Activated CD4-positive, alpha-beta memory T cell treated with anti-CD3 and anti-CD28 coated beads for 36 hours (primary cell): ENCODE results near the gene KCNS1. TPM values are rescaled to one million over a fixed set of nuclear protein-coding genes. Genes with fewer than 3 reads are reported as not detected.

Experiments used
- CTCF ChIA-PET: fragments of 350-600 bp; sonication (Branson Sonifier 250); formaldehyde crosslinking; loops from one replicate; lab custom pipeline; 2021; ENCODE audit warnings: antibody characterized with exemption, inconsistent platforms; lab: Charles Lee
- POLR2A ChIA-PET: fragments of 350-600 bp; sonication (Branson Sonifier 250); formaldehyde crosslinking; loops from one replicate; lab custom pipeline; 2021; ENCODE audit warnings: antibody characterized with exemption; lab: Charles Lee
- DNase-seq: peaks from one replicate; pipeline ENCODE4 v3.0.0-alpha.2; 2020
- H3K27ac Mint-ChIP-seq: one replicate; pipeline ENCODE4 v1.8.0; 2021; ENCODE audit warnings: mixed read lengths
- H3K27me3 Mint-ChIP-seq: one replicate; pipeline ENCODE4 v1.8.0; 2021; ENCODE audit warnings: mixed read lengths
- H3K36me3 Mint-ChIP-seq: one replicate; pipeline ENCODE4 v1.8.0; 2021; ENCODE audit warnings: mixed read lengths
- H3K4me1 Mint-ChIP-seq: one replicate; pipeline ENCODE4 v1.8.0; 2021; ENCODE audit warnings: low read depth, mixed read lengths
- H3K4me3 Mint-ChIP-seq: one replicate; pipeline ENCODE4 v1.8.0; 2021; ENCODE audit warnings: mild to moderate bottlenecking, mixed read lengths
- H3K9me3 Mint-ChIP-seq: one replicate; pipeline ENCODE4 v1.8.0; 2021; ENCODE audit warnings: mixed read lengths
- intact Hi-C: fragments of 100-400 bp; cut with micrococcal nuclease; formaldehyde crosslinking; loops from one replicate; pipeline ENCODE4 v1.15.1; 2023
- total RNA-seq, 2 experiments: library from RNA; stranded (reverse); gene quantifications; one replicate each; pipeline ENCODE4 v1.2.3, GENCODE V29; 2021

KCNS1 gene
- total RNA-seq, 2 experiments from 2014 or later: 0.34 to 0.45 TPM

DNA sequence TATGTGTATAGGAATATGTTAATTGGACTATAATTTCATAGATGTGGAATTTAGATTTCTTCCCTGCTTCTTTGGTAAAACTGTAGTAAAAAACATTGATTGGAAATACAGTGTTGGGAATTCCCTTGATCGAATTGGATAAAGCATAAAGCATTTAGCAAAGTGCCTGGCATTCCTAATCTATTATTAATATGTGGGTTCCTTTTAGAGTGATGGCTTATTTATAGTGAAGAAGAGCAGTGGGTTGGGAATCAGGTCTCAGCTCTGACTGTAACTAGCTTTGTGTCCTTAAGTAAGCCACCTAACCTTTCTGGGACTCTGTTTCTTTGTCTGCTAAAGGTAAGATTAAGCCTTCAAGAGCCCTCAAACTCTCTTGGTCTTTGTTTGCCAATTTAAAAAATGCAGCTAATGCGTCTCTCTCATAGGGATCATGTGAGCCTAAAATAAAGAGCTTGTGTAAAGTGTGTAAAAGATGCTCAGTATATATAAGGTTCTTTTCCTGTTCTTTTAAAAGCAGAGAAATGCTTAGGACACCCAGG lies 53.3 kb downstream of the KCNS1 start:
- POLR2A ChIA-PET: no interaction called here
- H3K27me3 Mint-ChIP-seq: no peaks in the 10 kb centered on the region
- H3K27ac Mint-ChIP-seq: no peak overlapping the region
- CTCF ChIA-PET: interaction anchor here (1.1 to 6.3 kb wide), 4 partner anchors 11 to 245 kb away, joined by 4 to 72 read pairs (median 10); no protein-coding TSS in a partner anchor
- H3K36me3 Mint-ChIP-seq: peaks cover 26% of the 10 kb centered on the region
- no peaks in the 10 kb centered on the region for H3K9me3 Mint-ChIP-seq
- peaks cover 68% of the 10 kb centered on the region for H3K4me1 Mint-ChIP-seq
- no peak for DNase-seq
- H3K4me3 Mint-ChIP-seq: no peak overlapping the region
- intact Hi-C loops: no loop called here

DNA sequence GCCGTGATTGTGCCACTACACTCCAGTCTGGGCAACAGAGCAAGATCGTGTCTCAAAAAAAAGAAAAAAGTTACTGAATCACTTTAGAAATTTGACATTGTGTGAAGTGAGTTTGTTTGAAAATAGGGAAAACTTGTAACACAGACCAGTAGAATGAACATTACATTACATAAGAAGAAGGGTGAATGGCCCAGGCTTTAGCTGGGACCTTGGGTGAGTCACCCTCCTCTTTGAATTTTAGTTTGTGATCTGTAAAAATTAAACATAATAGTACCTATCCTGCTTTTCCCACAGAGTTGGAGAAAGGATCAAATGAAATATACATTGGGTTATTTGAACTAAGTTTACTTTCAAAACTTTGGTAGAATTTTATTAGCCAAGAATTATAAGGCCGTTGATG lies 56.3 kb downstream of the KCNS1 start:
- intact Hi-C loops: loop anchor here (1.0 to 2.0 kb wide), 3 partner anchors 16 to 52 kb away; no protein-coding TSS in a partner anchor
- no peak overlapping the region for H3K4me3 Mint-ChIP-seq
- H3K36me3 Mint-ChIP-seq: peaks cover 36% of the 10 kb centered on the region
- CTCF ChIA-PET: interaction anchor here (0.7 to 5.4 kb wide), 40 partner anchors 9 to 249 kb away, joined by 3 to 185 read pairs (median 5); partner anchors contain the start of gene KCNS1
- H3K27me3 Mint-ChIP-seq: no peaks in the 10 kb centered on the region
- peak overlapping the region; percentile 75 for H3K27ac Mint-ChIP-seq
- DNase-seq: no peak
- POLR2A ChIA-PET: interaction anchor here (1.1 kb wide), 2 partner anchors 15 to 51 kb away, joined by 3 to 10 read pairs; no protein-coding TSS in a partner anchor
- H3K9me3 Mint-ChIP-seq: no peaks in the 10 kb centered on the region
- peaks cover 74% of the 10 kb centered on the region for H3K4me1 Mint-ChIP-seq

GRCh38 chr20:45044084-45044573 lies 56.8 kb downstream of the KCNS1 start:
- no peak overlapping the region for H3K4me3 Mint-ChIP-seq
- peak; percentile 41 for DNase-seq
- peaks cover 36% of the 10 kb centered on the region for H3K36me3 Mint-ChIP-seq
- peak overlapping the region; percentile 75 for H3K27ac Mint-ChIP-seq
- no peaks in the 10 kb centered on the region for H3K9me3 Mint-ChIP-seq
- H3K4me1 Mint-ChIP-seq: peaks cover 74% of the 10 kb centered on the region
- ChIA-PET CTCF (interaction anchor here (0.7 to 5.4 kb wide), 43 partner anchors 9 to 249 kb away, joined by 3 to 185 read pairs (median 5); partner anchors contain the start of gene KCNS1), POLR2A (interaction anchor here (0.9 to 1.1 kb wide), 3 partner anchors 14 to 52 kb away, joined by 3 to 10 read pairs (median 4); no protein-coding TSS in a partner anchor)
- intact Hi-C loops: loop anchor here (1.0 to 2.0 kb wide), 3 partner anchors 17 to 52 kb away; no protein-coding TSS in a partner anchor
- H3K27me3 Mint-ChIP-seq: no peaks in the 10 kb centered on the region

DNA sequence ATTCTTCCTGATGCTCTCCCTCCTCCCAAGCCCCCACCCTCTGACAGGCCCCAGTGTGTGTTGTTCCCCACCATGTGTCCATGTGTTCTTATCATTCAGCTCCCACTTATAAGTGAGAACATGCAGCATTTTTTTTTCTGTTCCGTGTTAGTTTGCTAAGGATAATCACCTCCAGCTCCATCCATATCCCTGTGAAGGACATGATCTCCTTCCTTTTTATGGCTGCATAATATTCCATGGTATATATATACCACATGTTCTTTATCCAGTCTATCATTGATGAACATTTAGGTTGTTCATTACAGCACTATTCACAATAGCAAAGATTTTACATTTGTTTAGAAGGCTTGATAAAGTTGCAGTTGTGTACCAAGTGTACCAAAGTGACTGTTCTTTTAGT lies 57.9 kb downstream of the KCNS1 start:
- H3K27ac Mint-ChIP-seq: peak overlapping the region; percentile 95
- CTCF ChIA-PET: interaction anchor here (0.6 to 5.4 kb wide), 16 partner anchors 10 to 251 kb away, joined by 3 to 185 read pairs (median 12); partner anchors contain the start of gene KCNS1

More for the DNA sequence above, 57.9 kb downstream of the KCNS1 start:
- H3K36me3 Mint-ChIP-seq: peaks cover 28% of the 10 kb centered on the region
- H3K9me3 Mint-ChIP-seq: no peaks in the 10 kb centered on the region
- intact Hi-C loops: no loop called here
- POLR2A ChIA-PET: interaction anchor here (0.9 kb wide), 1 partner anchor 22 kb away, joined by 4 read pairs; no protein-coding TSS in a partner anchor
- H3K4me3 Mint-ChIP-seq: no peak overlapping the region
- no peak for DNase-seq
- no peaks in the 10 kb centered on the region for H3K27me3 Mint-ChIP-seq
- peaks cover 68% of the 10 kb centered on the region for H3K4me1 Mint-ChIP-seq

Other genes starting within 250 kb of the KCNS1 start
- 100 to 1,000 TPM; 280 to 284 TPM for gene YWHAB, start 215.4 kb downstream of the KCNS1 start, total RNA-seq
- 10 to 100 TPM; 61.5 to 70.7 TPM for gene PABPC1L, start 191.1 kb downstream of the KCNS1 start, total RNA-seq
- 10 to 100 TPM; 56.3 to 58.4 TPM for gene TOMM34, start 140.7 kb downstream of the KCNS1 start, total RNA-seq
- 100 to 1,000 TPM; 126 to 128 TPM for gene STK4, start 134.6 kb downstream of the KCNS1 start, total RNA-seq
- gene WFDC5, start 14.0 kb upstream of the KCNS1 start, total RNA-seq: not detected
- not detected for gene WFDC12, start 23.3 kb upstream of the KCNS1 start, total RNA-seq
- not detected for gene PI3, start 73.8 kb upstream of the KCNS1 start, total RNA-seq
- not detected for gene SEMG1, start 105.9 kb upstream of the KCNS1 start, total RNA-seq
- gene SEMG2, start 120.2 kb upstream of the KCNS1 start, total RNA-seq: not detected
- not detected for gene SLPI, start 153.4 kb upstream of the KCNS1 start, total RNA-seq
- not detected for gene RBPJL, start 205.7 kb upstream of the KCNS1 start, total RNA-seq
- under 1 TPM; 0.70 to 0.95 TPM for gene MATN4, start 207.2 kb upstream of the KCNS1 start, total RNA-seq
- 10 to 100 TPM; 67.8 to 69.8 TPM for gene SDC4, start 247.3 kb upstream of the KCNS1 start, total RNA-seq